H9 (cell line): ENCODE data around the gene CFDP1. TPM values are rescaled to one million over a fixed set of nuclear protein-coding genes. Genes with fewer than 3 reads are reported as not detected.

Experiments
- DNase-seq: peaks from one replicate; pipeline ENCODE4 v3.0.0-alpha.2; 2017
- H2AFZ ChIP-seq: one replicate; pipeline ENCODE4 v1.6.1; 2013; ENCODE audit warnings: mild to moderate bottlenecking, low read length, control low read depth, moderate library complexity
- H2AK5ac ChIP-seq: 2 replicates; pipeline ENCODE4 v1.6.1; 2013; ENCODE audit warnings: low read length, control low read depth, mixed read lengths; ENCODE audit not compliant: insufficient read length
- H2BK120ac ChIP-seq: one replicate; pipeline ENCODE4 v1.6.1; 2013; ENCODE audit warnings: low read depth, mild to moderate bottlenecking, low read length, control low read depth, inconsistent platforms; ENCODE audit not compliant: poor library complexity, severe bottlenecking
- H2BK12ac ChIP-seq: 2 replicates; pipeline ENCODE4 v1.6.1; 2013; ENCODE audit warnings: low read length, control low read depth, mixed read lengths, low read depth; ENCODE audit not compliant: insufficient read length
- H2BK15ac ChIP-seq: 2 replicates; pipeline ENCODE4 v1.6.1; 2013; ENCODE audit warnings: low read depth, low read length, control low read depth
- H2BK20ac ChIP-seq: one replicate; pipeline ENCODE4 v1.6.1; 2013; ENCODE audit warnings: low read depth, mild to moderate bottlenecking, low read length, control low read depth, inconsistent platforms; ENCODE audit not compliant: poor library complexity, severe bottlenecking
- H2BK5ac ChIP-seq: 2 replicates; pipeline ENCODE4 v1.6.1; 2013; ENCODE audit warnings: low read length, control low read depth, mixed read lengths; ENCODE audit not compliant: insufficient read length
- H3K14ac ChIP-seq: 2 replicates; pipeline ENCODE4 v1.6.1; 2013; ENCODE audit warnings: low read length, control low read depth; ENCODE audit not compliant: insufficient read depth
- H3K18ac ChIP-seq: 2 replicates; pipeline ENCODE4 v1.6.1; 2013; ENCODE audit warnings: low read depth, mild to moderate bottlenecking, mixed read lengths, low read length, control low read depth; ENCODE audit not compliant: insufficient read length
- H3K23ac ChIP-seq: 2 replicates; pipeline ENCODE4 v1.6.1; 2013; ENCODE audit warnings: low read length, control low read depth, mixed read lengths, low read depth; ENCODE audit not compliant: insufficient read length
- H3K23me2 ChIP-seq: 2 replicates; pipeline ENCODE4 v1.6.1; 2013; ENCODE audit warnings: low read depth, mild to moderate bottlenecking, mixed read lengths, low read length, control low read depth; ENCODE audit not compliant: insufficient read length, poor library complexity, severe bottlenecking
- H3K27ac ChIP-seq: 2 replicates; pipeline ENCODE4 v1.5.1; 2013; ENCODE audit warnings: low read length, control low read depth, mixed read lengths, low read depth; ENCODE audit not compliant: insufficient read length
- H3K27me3 ChIP-seq: 2 replicates; pipeline ENCODE4 v1.6.1; 2013; ENCODE audit warnings: low read length, control low read depth, inconsistent platforms; ENCODE audit not compliant: insufficient read depth
- H3K4ac ChIP-seq: 2 replicates; pipeline ENCODE4 v1.6.1; 2013; ENCODE audit warnings: low read depth, mild to moderate bottlenecking, control low read depth, inconsistent platforms, low read length, moderate library complexity
- H3K4me1 ChIP-seq: 2 replicates; pipeline ENCODE4 v1.6.1; 2013; ENCODE audit warnings: low read length, control low read depth, inconsistent platforms; ENCODE audit not compliant: insufficient read depth
- H3K4me2 ChIP-seq: 2 replicates; pipeline ENCODE4 v1.6.1; 2013; ENCODE audit warnings: low read length, control low read depth, mixed read lengths; ENCODE audit not compliant: insufficient read length, insufficient read depth
- H3K56ac ChIP-seq: 2 replicates; pipeline ENCODE4 v1.6.1; 2013; ENCODE audit warnings: low read depth, mild to moderate bottlenecking, mixed read lengths, low read length, control low read depth; ENCODE audit not compliant: insufficient read length
- H3K79me1 ChIP-seq: 2 replicates; pipeline ENCODE4 v1.6.1; 2013; ENCODE audit warnings: low read depth, mild to moderate bottlenecking, moderate library complexity, low read length, control low read depth, inconsistent platforms; ENCODE audit not compliant: insufficient read depth, poor library complexity, severe bottlenecking
- H3K79me2 ChIP-seq: 2 replicates; pipeline ENCODE4 v1.6.1; 2013; ENCODE audit warnings: low read length, control low read depth, inconsistent platforms; ENCODE audit not compliant: insufficient read depth
- H3K9ac ChIP-seq: 2 replicates; pipeline ENCODE4 v1.6.1; 2013; ENCODE audit warnings: low read length, control low read depth, mixed read lengths; ENCODE audit not compliant: insufficient read length; ENCODE audit errors: extremely low read depth
- H3K9me3 ChIP-seq: one replicate; pipeline ENCODE4 v1.6.1; 2013; ENCODE audit warnings: low read depth, low read length, inconsistent platforms; ENCODE audit not compliant: control insufficient read depth
- H3T11ph ChIP-seq: one replicate; pipeline ENCODE4 v1.6.1; 2013; ENCODE audit warnings: mild to moderate bottlenecking, low read length, control low read depth, inconsistent platforms
- H4K20me1 ChIP-seq: one replicate; pipeline ENCODE4 v1.6.1; 2013; ENCODE audit not compliant: control insufficient read depth, insufficient read length, insufficient read depth
- H4K5ac ChIP-seq: 2 replicates; pipeline ENCODE4 v1.6.1; 2013; ENCODE audit warnings: low read depth, mild to moderate bottlenecking, mixed read lengths, low read length, control low read depth; ENCODE audit not compliant: insufficient read length
- H4K8ac ChIP-seq: replicated peaks from 2 replicates; pipeline ENCODE4 v1.6.1; 2013; ENCODE audit warnings: low read length, control low read depth, mixed read lengths, low read depth; ENCODE audit not compliant: insufficient read length
- H4K91ac ChIP-seq: 2 replicates; pipeline ENCODE4 v1.6.1; 2013; ENCODE audit warnings: low read depth, mild to moderate bottlenecking, moderate library complexity, mixed read lengths, low read length, control low read depth; ENCODE audit not compliant: insufficient read length
- H3K27ac Mint-ChIP-seq, 3 experiments: 2 replicates in 2 of 3; 3 replicates in 1 of 3; pipeline ENCODE4 v1.8.0; 2020 to 2021; ENCODE audit warnings: mixed read lengths in 3 of 3, mild to moderate bottlenecking in 1 of 3, moderate library complexity in 1 of 3
- H3K27me3 Mint-ChIP-seq: 2 replicates; pipeline ENCODE4 v1.8.0; 2021; ENCODE audit warnings: low read depth, mild to moderate bottlenecking, moderate library complexity, mixed read lengths
- H3K36me3 Mint-ChIP-seq, 3 experiments: 2 replicates in 2 of 3; 3 replicates in 1 of 3; pipeline ENCODE4 v1.8.0; 2020 to 2021; ENCODE audit warnings: low read depth in 3 of 3, mixed read lengths in 3 of 3; ENCODE audit not compliant: insufficient read depth in 1 of 3
- H3K4me1 Mint-ChIP-seq, 2 experiments: 2 replicates each; pipeline ENCODE4 v1.8.0; 2020; ENCODE audit warnings: mixed read lengths in 2 of 2
- H3K4me3 Mint-ChIP-seq, 2 experiments: 2 replicates in 1 of 2; 3 replicates in 1 of 2; pipeline ENCODE4 v1.8.0; 2020 to 2021; ENCODE audit warnings: mild to moderate bottlenecking in 2 of 2, mixed read lengths in 2 of 2, moderate library complexity in 1 of 2
- H3K9me3 Mint-ChIP-seq, 2 experiments: 2 replicates in 1 of 2; 3 replicates in 1 of 2; pipeline ENCODE4 v1.8.0; 2020; ENCODE audit warnings: mild to moderate bottlenecking in 2 of 2, mixed read lengths in 2 of 2, moderate library complexity in 1 of 2
- whole genome bisulfite sequencing: extraction: QIAGEN DNeasy Blood & Tissue Kit; methylation state at CpG from one replicate; pipeline ENCODE4 v1.1.7; 2013; ENCODE audit warnings: missing lambda C conversion rate, low lambda C conversion rate, mixed read lengths; ENCODE audit not compliant: insufficient read length; ENCODE audit errors: extremely low coverage; 5-methylcytosine and 5-hydroxymethylcytosine counted together
- total RNA-seq: library from RNA; stranded (reverse); gene quantifications from 2 replicates; pipeline ENCODE4 v1.2.1, GENCODE V29; 2021
- TF ChIP-seq, protein P1 (sequence below): fragments of 200-600 bp; sonication (generic); conservative IDR thresholded peaks from 3 replicates; pipeline ENCODE4 v1.8.0; 2021; ENCODE audit warnings: antibody characterized with exemption, mild to moderate bottlenecking

The CFDP1 gene
- total RNA-seq, 1 experiment from 2014 or later = 89.2 TPM

DNA sequence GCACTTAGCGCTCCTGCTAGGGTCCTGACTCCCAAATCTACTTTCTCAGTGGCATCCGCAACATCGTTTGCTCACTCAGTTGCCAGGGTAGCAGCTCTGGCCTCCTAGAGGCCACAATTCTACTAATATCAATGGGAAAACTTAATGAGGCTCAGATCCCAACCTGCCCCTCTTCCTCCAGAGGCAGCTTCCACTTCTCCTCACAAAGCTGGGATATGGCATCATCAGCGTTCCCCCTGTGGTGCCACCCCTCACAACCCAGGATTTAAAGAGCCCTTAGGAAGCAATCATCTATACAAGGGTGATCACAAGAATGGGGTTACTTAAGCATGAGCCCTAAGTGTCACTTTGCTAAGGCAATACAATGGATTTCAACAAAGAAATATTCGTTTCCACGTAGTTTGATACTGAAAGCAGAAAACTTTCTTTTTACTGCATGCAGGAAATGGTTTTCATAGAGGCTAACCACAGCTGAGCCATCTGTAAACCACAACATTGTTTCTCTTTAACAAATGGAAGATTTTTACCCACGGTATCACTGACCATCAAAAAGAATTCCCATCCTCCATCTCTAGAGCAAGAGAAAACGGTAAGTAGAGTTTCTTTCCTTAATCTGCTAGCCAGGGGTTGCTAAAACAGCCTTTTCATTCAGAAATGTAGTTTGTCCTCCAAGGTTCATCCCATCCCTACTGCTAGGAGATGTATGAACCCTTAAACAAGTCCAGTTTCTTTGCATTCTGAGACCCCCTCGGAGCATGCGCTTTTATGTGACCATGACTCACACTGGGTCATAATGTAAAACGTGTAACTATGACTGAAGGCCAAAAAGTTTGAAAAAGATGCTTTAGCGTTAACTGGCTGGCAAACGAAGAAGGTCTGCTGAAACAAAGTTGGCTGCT is 113.5 kb downstream of the CFDP1 start:
- Histone ChIP-seq H2BK120ac (no peak overlapping the region), H2BK12ac (no peak overlapping the region), H3K4ac (no peak overlapping the region), H2BK20ac (no peak overlapping the region), H4K91ac (no peak overlapping the region), H3K56ac (no peak overlapping the region), H3K27ac (no peak overlapping the region), H2BK5ac (no peak overlapping the region), H3K14ac (no peak overlapping the region), H4K5ac (no peak overlapping the region), H3T11ph (no peak overlapping the region), H2AFZ (no peak overlapping the region), H3K4me2 (no peak overlapping the region), H3K4me1 (no peaks in the 10 kb centered on the region), H3K23ac (no peak overlapping the region), H2AK5ac (no peak overlapping the region), H3K27me3 (no peaks in the 10 kb centered on the region), H3K9me3 (no peaks in the 10 kb centered on the region), H3K79me2 (no peaks in the 10 kb centered on the region), H4K8ac (no peak overlapping the region), H4K20me1 (no peaks in the 10 kb centered on the region), H3K23me2 (no peaks in the 10 kb centered on the region), H3K9ac (no peak overlapping the region), H3K79me1 (no peaks in the 10 kb centered on the region), H2BK15ac (no peak overlapping the region), H3K18ac (no peak overlapping the region)
- Mint-ChIP-seq H3K27me3 (no peaks in the 10 kb centered on the region), H3K36me3 (peaks cover 0 to 8% (median 2%) of the 10 kb centered on the region in 3 experiments; a peak in 4 of 7 replicates), H3K27ac (0 out of 7 replicates have a peak overlapping the region, but pooled peaks of 1 of the 3 experiments have one; percentile 53), H3K9me3 (no peaks in the 10 kb centered on the region), H3K4me1 (peaks cover 10 to 13% of the 10 kb centered on the region in 2 experiments), H3K4me3 (no peak overlapping the region)
- TF ChIP-seq, protein P1, sequence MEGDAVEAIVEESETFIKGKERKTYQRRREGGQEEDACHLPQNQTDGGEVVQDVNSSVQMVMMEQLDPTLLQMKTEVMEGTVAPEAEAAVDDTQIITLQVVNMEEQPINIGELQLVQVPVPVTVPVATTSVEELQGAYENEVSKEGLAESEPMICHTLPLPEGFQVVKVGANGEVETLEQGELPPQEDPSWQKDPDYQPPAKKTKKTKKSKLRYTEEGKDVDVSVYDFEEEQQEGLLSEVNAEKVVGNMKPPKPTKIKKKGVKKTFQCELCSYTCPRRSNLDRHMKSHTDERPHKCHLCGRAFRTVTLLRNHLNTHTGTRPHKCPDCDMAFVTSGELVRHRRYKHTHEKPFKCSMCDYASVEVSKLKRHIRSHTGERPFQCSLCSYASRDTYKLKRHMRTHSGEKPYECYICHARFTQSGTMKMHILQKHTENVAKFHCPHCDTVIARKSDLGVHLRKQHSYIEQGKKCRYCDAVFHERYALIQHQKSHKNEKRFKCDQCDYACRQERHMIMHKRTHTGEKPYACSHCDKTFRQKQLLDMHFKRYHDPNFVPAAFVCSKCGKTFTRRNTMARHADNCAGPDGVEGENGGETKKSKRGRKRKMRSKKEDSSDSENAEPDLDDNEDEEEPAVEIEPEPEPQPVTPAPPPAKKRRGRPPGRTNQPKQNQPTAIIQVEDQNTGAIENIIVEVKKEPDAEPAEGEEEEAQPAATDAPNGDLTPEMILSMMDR = no peak
- WGBS = no CpG with 5 or more reads among the region's 13 CpGs
- DNase-seq = no peak
